Transverse colon (tissue), 4 donors: ENCODE measurements around the gene USP13. TPM values are rescaled to one million over a fixed set of nuclear protein-coding genes. Genes with fewer than 3 reads are reported as not detected.

Experiments
- DNase-seq: peaks from one replicate; pipeline ENCODE4 v3.0.0-alpha.2; 2019
- H3K27ac ChIP-seq, 4 donors: fragments of 200-600 bp; sonication (generic); 2 replicates each; pipeline ENCODE4 v1.5.1; 2016 to 2018; ENCODE audit warnings: inconsistent platforms in 4 of 4
- H3K27me3 ChIP-seq: fragments of 200-600 bp; sonication (generic); 2 replicates; pipeline ENCODE4 v1.5.1; 2017; ENCODE audit warnings: inconsistent platforms
- H3K36me3 ChIP-seq, 4 donors: fragments of 200-600 bp; sonication (generic); 2 replicates each; pipeline ENCODE4 v1.5.1; 2017 to 2019; ENCODE audit warnings: inconsistent platforms in 4 of 4
- H3K4me1 ChIP-seq, 4 donors: fragments of 200-600 bp; sonication (generic); 2 replicates each; pipeline ENCODE4 v1.5.1; 2017 to 2020; ENCODE audit warnings: inconsistent platforms in 4 of 4
- H3K4me3 ChIP-seq, 4 donors: fragments of 200-600 bp; sonication (generic); 1 replicate in 1 of 4; 2 replicates in 3 of 4; pipeline versions ENCODE4 v1.5.1 to v1.6.1; 2017 to 2019; ENCODE audit warnings: inconsistent platforms in 4 of 4
- H3K9me3 ChIP-seq, 2 donors: fragments of 200-600 bp; sonication (generic); 2 replicates each; pipeline ENCODE4 v1.5.1; 2017 to 2019; ENCODE audit warnings: inconsistent platforms in 2 of 2
- CTCF ChIP-seq, 5 experiments: fragments of 200-600 bp in 3 of 5; fragments of 450-650 bp in 2 of 5; sonication (generic) in 3 of 5; IDR thresholded peaks; 1 replicate in 2 of 5; 2 replicates in 3 of 5; pipeline ENCODE4 v1.5.1; 2016 to 2017; ENCODE audit warnings: antibody characterized with exemption in 5 of 5, inconsistent platforms in 3 of 5, mild to moderate bottlenecking in 2 of 5, moderate library complexity in 1 of 5
- EP300 ChIP-seq: sonication (generic); formaldehyde crosslinking; IDR thresholded peaks from one replicate; pipeline ENCODE4 v1.6.1; 2017; ENCODE audit warnings: antibody characterized with exemption, low read depth
- POLR2A ChIP-seq: fragments of 450-650 bp; IDR thresholded peaks from one replicate; pipeline ENCODE4 v1.6.1; 2016; ENCODE audit warnings: antibody characterized with exemption, mild to moderate bottlenecking, moderate library complexity
- POLR2AphosphoS5 ChIP-seq, 3 donors: sonication (generic); formaldehyde crosslinking; IDR thresholded peaks; one replicate each; pipeline ENCODE4 v1.6.1; 2016; ENCODE audit warnings: antibody characterized with exemption in 3 of 3
- WGBS, 2 donors: methylation state at CpG; one replicate each; pipeline ENCODE4 v1.1.5; 2018; ENCODE audit warnings: low coverage in 1 of 2; 5-methylcytosine and 5-hydroxymethylcytosine counted together
- in situ Hi-C, 4 donors: fragments of 200-750 bp; cut with MboI; loops; one replicate each; pipeline versions ENCODE4 v1.15.0 to v1.15.1; 2017; ENCODE audit warnings: low sequenced_read_pairs in 3 of 4, low pct_ligation_motif_present in 1 of 4, low pct_unique_long_range_greater_than_20kb in 1 of 4
- intact Hi-C: fragments of 100-400 bp; cut with DNase I; formaldehyde crosslinking; loops from one replicate; pipeline ENCODE4 v1.15.1; 2023; ENCODE audit warnings: low total_unique reads
- small RNA-seq, 4 donors: library from RNA; depleted of rRNA; stranded (forward); fragments of <200 nt; gene quantifications; one replicate each; pipeline ENCODE3, GENCODE V24; 2016
- total RNA-seq, 4 donors: library from RNA; depleted of rRNA; stranded (reverse); fragments of >200 nt; gene quantifications; one replicate each; pipeline ENCODE4 v1.1.0, GENCODE V29; 2016

The USP13 gene
- total RNA-seq, 4 donors from 2014 or later, result 2.0 to 3.7 (median 2.7) TPM

GRCh38 chr3:179833294-179833693, 180.5 kb downstream of the USP13 start:
- in situ Hi-C loops (no loop called here), intact Hi-C loops (no loop called here)
- no peaks in the 10 kb centered on the region for H3K4me1 ChIP-seq
- no peaks in the 10 kb centered on the region for H3K36me3 ChIP-seq
- H3K4me3 ChIP-seq, result no peak overlapping the region
- TF ChIP-seq EP300 (no peak), POLR2A (no peak), POLR2AphosphoS5 (IDR thresholded peaks at IDR 0.05) (no peak), CTCF (IDR thresholded peaks at IDR 0.05) (no peak)
- no peaks in the 10 kb centered on the region for H3K9me3 ChIP-seq
- H3K27ac ChIP-seq, result no peak overlapping the region
- peaks cover 3% of the 10 kb centered on the region for H3K27me3 ChIP-seq
- DNase-seq, result no peak

GRCh38 chr3:179837374-179837773, 184.5 kb downstream of the USP13 start:
- Histone ChIP-seq H3K4me3 (no peak overlapping the region), H3K4me1 (no peaks in the 10 kb centered on the region), H3K36me3 (no peaks in the 10 kb centered on the region), H3K27ac (no peak overlapping the region), H3K27me3 (no peaks in the 10 kb centered on the region), H3K9me3 (no peaks in the 10 kb centered on the region)
- intact Hi-C loops (no loop called here), in situ Hi-C loops (no loop called here)
- DNase-seq, result no peak
- 86 to 89% methylated on average over 2 of the region's 2 CpGs for WGBS, 2 donors
- no peak for TF ChIP-seq CTCF (IDR thresholded peaks at IDR 0.05)
- no peak for TF ChIP-seq POLR2A
- no peak for TF ChIP-seq POLR2AphosphoS5 (IDR thresholded peaks at IDR 0.05)
- TF ChIP-seq EP300, result no peak

Small RNA genes within 50 kb of the gene (small RNA-seq; reads per million reads assigned to genes)
- gene RF01210, result 0 reads per million in 4 donors

Other genes with a start within 250 kb of the USP13 start
- 10 to 100 TPM in 2 of 4 donors, 1 to 10 TPM in 2; 9.0 to 11.6 (median 10.2) TPM for gene GNB4, start 201.6 kb upstream of the USP13 start, total RNA-seq
- gene ACTL6A, start 90.1 kb upstream of the USP13 start, total RNA-seq, result 10 to 100 TPM in 3 of 4 donors, 1 to 10 TPM in 1; 1.1 to 47.0 (median 28.4) TPM
- gene MRPL47, start 48.4 kb upstream of the USP13 start, total RNA-seq, result 10 to 100 TPM; 10.1 to 26.8 (median 20.7) TPM
- 100 to 1,000 TPM in 2 of 4 donors, 10 to 100 TPM in 2; 47.5 to 139 (median 88.5) TPM for gene NDUFB5, start 48.2 kb upstream of the USP13 start, total RNA-seq